IMR-90 (cell line): ENCODE results near the gene CDC42EP1. TPM values are rescaled to one million over a fixed set of nuclear protein-coding genes. Genes with fewer than 3 reads are reported as not detected.
A peak's percentile ranks its signal among the peaks of the same experiment; 100 is the strongest.

Source experiments
- ATAC-seq: fragments of 200-7000 bp; cut with Tn5 transposase; 2 replicates; pipeline ENCODE4 v1.9.1; 2020; ENCODE audit warnings: low read depth, mild to moderate bottlenecking, moderate library complexity
- BruUV-seq: library from RNA; stranded (reverse); fragments of 400-500 nt; replicated peaks from 2 replicates; lab custom pipeline; 2021; lab: Mats Ljungman, UMichigan
- CTCF ChIA-PET: fragments of 300-600 bp; formaldehyde crosslinking; extraction: SDS; loops from one replicate; lab custom pipeline; 2021; ENCODE audit warnings: antibody characterized with exemption; lab: Yijun Ruan, JAX
- POLR2A ChIA-PET: fragments of 300-600 bp; sonication (Branson Sonifier 250); formaldehyde crosslinking; loops from one replicate; lab custom pipeline; 2022; ENCODE audit warnings: antibody characterized with exemption; ENCODE audit not compliant: unreplicated experiment; lab: Charles Lee
- DNase-seq: peaks from one replicate; pipeline ENCODE4 v3.0.0; 2013
- H2AFZ ChIP-seq: replicated peaks from 2 replicates; pipeline ENCODE3; 2013; ENCODE audit warnings: low read length, mild to moderate bottlenecking; ENCODE audit not compliant: poor library complexity
- H2AK5ac ChIP-seq: 2 replicates; pipeline ENCODE4 v1.6.1; 2013; ENCODE audit warnings: low read depth, low read length, inconsistent platforms
- H2AK9ac ChIP-seq: replicated peaks from 2 replicates; pipeline ENCODE3; 2013; ENCODE audit warnings: mild to moderate bottlenecking, low read depth, low read length, moderate library complexity; ENCODE audit not compliant: poor library complexity
- H2BK120ac ChIP-seq: 2 replicates; pipeline ENCODE4 v1.6.1; 2013; ENCODE audit warnings: low read depth, low read length, inconsistent platforms
- H2BK15ac ChIP-seq: 3 replicates; pipeline ENCODE4 v1.6.1; 2013; ENCODE audit warnings: low read depth, low read length, inconsistent platforms
- H2BK20ac ChIP-seq: 2 replicates; pipeline ENCODE4 v1.6.1; 2013; ENCODE audit warnings: low read depth, mild to moderate bottlenecking, inconsistent platforms, low read length, moderate library complexity
- H2BK5ac ChIP-seq: 2 replicates; pipeline ENCODE4 v1.6.1; 2013; ENCODE audit warnings: mild to moderate bottlenecking, low read depth, low read length, inconsistent platforms; ENCODE audit not compliant: poor library complexity, severe bottlenecking
- H3K14ac ChIP-seq: replicated peaks from 2 replicates; pipeline ENCODE4 v1.6.1; 2013; ENCODE audit warnings: low read depth, low read length, inconsistent platforms
- H3K18ac ChIP-seq: 2 replicates; pipeline ENCODE4 v1.6.1; 2013; ENCODE audit warnings: low read depth, low read length, control low read depth
- H3K23ac ChIP-seq: 2 replicates; pipeline ENCODE4 v1.6.1; 2013; ENCODE audit warnings: low read depth, low read length, inconsistent platforms
- H3K27ac ChIP-seq: 2 replicates; pipeline ENCODE4 v1.5.1; 2013; ENCODE audit warnings: mild to moderate bottlenecking, control low read depth, low read length; ENCODE audit not compliant: insufficient read depth
- H3K27me3 ChIP-seq: 2 replicates; pipeline ENCODE4 v1.6.1; 2013; ENCODE audit warnings: low read length; ENCODE audit not compliant: control insufficient read depth, insufficient read depth
- H3K36me3 ChIP-seq: 2 replicates; pipeline ENCODE4 v1.6.1; 2013; ENCODE audit warnings: low read length, mixed read lengths; ENCODE audit not compliant: control insufficient read depth, insufficient read depth
- H3K4ac ChIP-seq: 2 replicates; pipeline ENCODE4 v1.6.1; 2013; ENCODE audit warnings: low read depth, low read length, inconsistent platforms
- H3K4me1 ChIP-seq: 2 replicates; pipeline ENCODE4 v1.6.1; 2013; ENCODE audit warnings: low read length, mixed read lengths; ENCODE audit not compliant: control insufficient read depth, insufficient read depth
- H3K4me2 ChIP-seq: 2 replicates; pipeline ENCODE4 v1.6.1; 2013; ENCODE audit warnings: low read depth, mild to moderate bottlenecking, control low read depth, low read length, moderate library complexity
- H3K4me3 ChIP-seq: 2 replicates; pipeline ENCODE4 v1.5.1; 2013; ENCODE audit warnings: low read depth, mild to moderate bottlenecking, control low read depth, low read length, moderate library complexity; ENCODE audit not compliant: insufficient read depth
- H3K56ac ChIP-seq: 2 replicates; pipeline ENCODE4 v1.6.1; 2013; ENCODE audit warnings: low read length, inconsistent platforms; ENCODE audit not compliant: insufficient read depth; ENCODE audit errors: extremely low read depth
- H3K79me1 ChIP-seq, 2 experiments: 2 replicates each; pipeline ENCODE4 v1.6.1; 2013; ENCODE audit warnings: low read length in 2 of 2, inconsistent platforms in 1 of 2, low read depth in 1 of 2
- H3K9ac ChIP-seq: 2 replicates; pipeline ENCODE4 v1.6.1; 2013; ENCODE audit warnings: low read depth, low read length, control low read depth
- H3K9me1 ChIP-seq: 2 replicates; pipeline ENCODE4 v1.6.1; 2013; ENCODE audit warnings: low read length, inconsistent platforms; ENCODE audit not compliant: insufficient read depth
- H3K9me3 ChIP-seq: 2 replicates; pipeline ENCODE4 v1.6.1; 2013; ENCODE audit warnings: low read length; ENCODE audit not compliant: control insufficient read depth, insufficient read depth
- H4K20me1 ChIP-seq: 2 replicates; pipeline ENCODE4 v1.6.1; 2013; ENCODE audit warnings: low read length, inconsistent platforms; ENCODE audit not compliant: insufficient read depth
- H4K5ac ChIP-seq: 2 replicates; pipeline ENCODE4 v1.6.1; 2013; ENCODE audit warnings: mild to moderate bottlenecking, low read depth, low read length, control low read depth
- H4K8ac ChIP-seq, 2 experiments: 2 replicates each; pipeline ENCODE4 v1.6.1; 2013; ENCODE audit warnings: low read depth in 2 of 2, low read length in 2 of 2, control low read depth in 1 of 2, inconsistent platforms in 1 of 2
- H4K91ac ChIP-seq: 2 replicates; pipeline ENCODE4 v1.6.1; 2013; ENCODE audit warnings: low read depth, low read length, inconsistent platforms; ENCODE audit not compliant: insufficient read depth
- BHLHE40 ChIP-seq: fragments of 150-350 bp; IDR thresholded peaks from 2 replicates; pipeline ENCODE4 v1.6.1; 2016; ENCODE audit warnings: mild to moderate bottlenecking, low read depth, low read length
- CTCF ChIP-seq: conservative IDR thresholded peaks from 2 replicates; pipeline ENCODE4 v1.5.1; 2012; ENCODE audit warnings: mild to moderate bottlenecking, low read depth, low read length, improper control_type of control experiment
- ELK1 ChIP-seq: fragments of 150-350 bp; IDR thresholded peaks from 2 replicates; pipeline ENCODE4 v1.6.1; 2016; ENCODE audit warnings: low read depth, mild to moderate bottlenecking, low read length, moderate library complexity, borderline replicate concordance
- FOS ChIP-seq: fragments of 150-350 bp; IDR thresholded peaks from 2 replicates; pipeline ENCODE4 v1.6.1; 2016; ENCODE audit warnings: low read depth, low read length
- MAFK ChIP-seq: IDR thresholded peaks from 2 replicates; pipeline ENCODE4 v1.6.1; 2012; ENCODE audit warnings: low read depth, low read length, improper control_type of control experiment
- MAZ ChIP-seq: IDR thresholded peaks from 2 replicates; pipeline ENCODE4 v1.6.1; 2012; ENCODE audit warnings: low read depth, mild to moderate bottlenecking, low read length, improper control_type of control experiment, moderate library complexity, borderline replicate concordance
- WGBS, 2 experiments: methylation state at CpG; one replicate each; pipeline versions ENCODE4 v1.1.5 to v1.1.7; 2013; ENCODE audit warnings: missing lambda C conversion rate in 2 of 2; ENCODE audit not compliant: insufficient read length in 1 of 2; ENCODE audit errors: extremely low coverage in 2 of 2; 5-methylcytosine and 5-hydroxymethylcytosine counted together
- dilution Hi-C: fragments of 300-500 bp; cut with HindIII; formaldehyde crosslinking; loops from one replicate; pipeline ENCODE4 v1.14.3; 2018; ENCODE audit warnings: low sequenced_read_pairs; ENCODE audit not compliant: unreplicated experiment
- in situ Hi-C: fragments of 300-500 bp; cut with MboI; formaldehyde crosslinking; loops from 3 replicates; pipeline ENCODE4 v1.14.3; 2019; ENCODE audit warnings: low sequenced_read_pairs, inconsistent platforms, mixed read lengths
- intact Hi-C: fragments of 100-400 bp; cut with micrococcal nuclease; formaldehyde crosslinking; loops from 2 replicates; pipeline ENCODE4 v1.10.0; 2022
- polyA plus RNA-seq, 3 experiments: library from polyadenylated mRNA; depleted of rRNA; stranded (reverse); fragments of >200 nt; gene quantifications; 2 replicates each; pipeline ENCODE4 v1.2.3, GENCODE V29; 2012; ENCODE audit warnings: low replicate concordance in 1 of 3
- total RNA-seq: library from RNA; depleted of rRNA; stranded (reverse); fragments of >200 nt; gene quantifications from 2 replicates; pipeline ENCODE4 v1.2.3, GENCODE V29; 2012

CDC42EP1 gene
- total and polyA plus RNA-seq, 2 of the 4 experiments (the other 2 are of a cell fraction): 4.7 to 47.3 TPM

GRCh38 chr22:37589636-37590035 is 29.4 kb downstream of the CDC42EP1 start:
- TF ChIP-seq MAFK (no peak), MAZ (no peak), ELK1 (no peak), BHLHE40 (no peak), CTCF (no peak), FOS (no peak)
- Histone ChIP-seq H4K20me1 (no peaks in the 10 kb centered on the region), H2BK120ac (peak overlapping the region; percentile 39; the same call in 1 of the 2 replicates), H3K14ac (peak overlapping the region; percentile 30; the same call in 1 of the 2 replicates), H3K4ac (no peak overlapping the region), H3K9me1 (0 out of 2 replicates have a peak, but pooled peaks cover 3% of the 10 kb centered on the region), H3K23ac (no peak overlapping the region), H3K36me3 (no peaks in the 10 kb centered on the region), H4K5ac (no peak overlapping the region; the same call in 1 of the 2 replicates), H4K8ac (peak overlapping the region in 1 of 2 experiments; percentile 9; a peak in 1 of 4 replicates), H2AFZ (no peak overlapping the region), H3K9me3 (no peaks in the 10 kb centered on the region), H3K4me3 (no peak overlapping the region), H3K79me1 (no peaks in the 10 kb centered on the region), H3K4me2 (no peak overlapping the region), H2BK5ac (no peak overlapping the region), H3K18ac (no peak overlapping the region; the same call in 1 of the 2 replicates), H4K91ac (no peak overlapping the region), H2AK9ac (no peak overlapping the region), H3K4me1 (no peaks in the 10 kb centered on the region; the same call in 1 of the 2 replicates), H3K56ac (no peak overlapping the region), H2AK5ac (no peak overlapping the region), H3K9ac (no peak overlapping the region), H2BK20ac (peak overlapping the region; percentile 45; the same call in 1 of the 2 replicates), H3K27me3 (peaks cover 17% of the 10 kb centered on the region), H2BK15ac (no peak overlapping the region), H3K27ac (no peak overlapping the region)
- DNase-seq (no peak), ATAC-seq (no peak)
- BruUV-seq: no TSS peak
- in situ Hi-C loops (no loop called here), intact Hi-C loops (loop anchor here (1.0 kb wide), 1 partner anchor 44 kb away; no protein-coding TSS in a partner anchor), dilution Hi-C loops (no loop called here)
- ChIA-PET POLR2A (no interaction called here), CTCF (no interaction called here)
- 80% methylated on average over 1 of the region's 5 CpGs; no CpG with 5 or more reads in 1 of the 2 experiments for WGBS, 2 experiments
